Measurements from ENCODE around the gene PLA2G12B. TPM values are rescaled to one million over a fixed set of nuclear protein-coding genes. Genes with fewer than 3 reads are reported as not detected.

Gene PLA2G12B
- total RNA-seq, 2 donors from 2014 or later, result not detected

GRCh38 chr10:72898616-72899015, 56.0 kb downstream of the PLA2G12B start:
- no peak overlapping the region for H3K4me3 ChIP-seq
- no peaks in the 10 kb centered on the region for H3K9me3 ChIP-seq
- DNase-seq (ENCODE audit: low spot score), result no peak
- TF ChIP-seq, protein P1, sequence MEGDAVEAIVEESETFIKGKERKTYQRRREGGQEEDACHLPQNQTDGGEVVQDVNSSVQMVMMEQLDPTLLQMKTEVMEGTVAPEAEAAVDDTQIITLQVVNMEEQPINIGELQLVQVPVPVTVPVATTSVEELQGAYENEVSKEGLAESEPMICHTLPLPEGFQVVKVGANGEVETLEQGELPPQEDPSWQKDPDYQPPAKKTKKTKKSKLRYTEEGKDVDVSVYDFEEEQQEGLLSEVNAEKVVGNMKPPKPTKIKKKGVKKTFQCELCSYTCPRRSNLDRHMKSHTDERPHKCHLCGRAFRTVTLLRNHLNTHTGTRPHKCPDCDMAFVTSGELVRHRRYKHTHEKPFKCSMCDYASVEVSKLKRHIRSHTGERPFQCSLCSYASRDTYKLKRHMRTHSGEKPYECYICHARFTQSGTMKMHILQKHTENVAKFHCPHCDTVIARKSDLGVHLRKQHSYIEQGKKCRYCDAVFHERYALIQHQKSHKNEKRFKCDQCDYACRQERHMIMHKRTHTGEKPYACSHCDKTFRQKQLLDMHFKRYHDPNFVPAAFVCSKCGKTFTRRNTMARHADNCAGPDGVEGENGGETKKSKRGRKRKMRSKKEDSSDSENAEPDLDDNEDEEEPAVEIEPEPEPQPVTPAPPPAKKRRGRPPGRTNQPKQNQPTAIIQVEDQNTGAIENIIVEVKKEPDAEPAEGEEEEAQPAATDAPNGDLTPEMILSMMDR (IDR thresholded peaks at IDR 0.05), result no peak
- H3K4me1 ChIP-seq (ENCODE audit: control insufficient read depth in 1 of 2, low read depth in 2 of 2), result no peaks in the 10 kb centered on the region
- ATAC-seq (ENCODE audit: insufficient number of reproducible peaks, low FRiP score, low read depth), result no peak
- H3K36me3 ChIP-seq, result no peaks in the 10 kb centered on the region
- no peak overlapping the region for H3K27ac ChIP-seq
- no peaks in the 10 kb centered on the region for H3K27me3 ChIP-seq (replicated peaks; ENCODE audit: insufficient read depth)

- TF ChIP-seq, protein P1 (IDR thresholded peaks at IDR 0.05), result no peak
- Histone ChIP-seq H3K9me3 (no peaks in the 10 kb centered on the region), H3K4me1 (ENCODE audit: control insufficient read depth in 1 of 2, low read depth in 2 of 2) (no peaks in the 10 kb centered on the region), H3K27me3 (replicated peaks; ENCODE audit: insufficient read depth) (no peaks in the 10 kb centered on the region), H3K4me3 (no peak overlapping the region), H3K27ac (no peak overlapping the region), H3K36me3 (no peaks in the 10 kb centered on the region)
- no peak for ATAC-seq (ENCODE audit: insufficient number of reproducible peaks, low FRiP score, low read depth)
- no peak for DNase-seq (ENCODE audit: low spot score)
These were observed 59.3 kb downstream of the PLA2G12B start for GRCh38 chr10:72895236-72895850.

- ATAC-seq (ENCODE audit: insufficient number of reproducible peaks, low FRiP score, low read depth) (no peak), DNase-seq (ENCODE audit: low spot score) (no peak)
- Histone ChIP-seq H3K27ac (no peak within 1 kb of the TSS), H3K4me1 (ENCODE audit: control insufficient read depth in 1 of 2, low read depth in 2 of 2) (no peaks in the 10 kb centered on the region), H3K36me3 (no peaks in the 10 kb centered on the region), H3K27me3 (replicated peaks; ENCODE audit: insufficient read depth) (no peaks in the 10 kb centered on the region), H3K4me3 (no peak within 1 kb of the TSS), H3K9me3 (no peaks in the 10 kb centered on the region)
- TF ChIP-seq, protein P1 (IDR thresholded peaks at IDR 0.05), result no peak
These were observed 61.3 kb downstream of the PLA2G12B start, which contains the start of gene OIT3 for GRCh38 chr10:72893136-72893798. OIT3 (plus strand) TSS chr10:72893739; CDS start chr10:72893799, 60 bp downstream.

DNA sequence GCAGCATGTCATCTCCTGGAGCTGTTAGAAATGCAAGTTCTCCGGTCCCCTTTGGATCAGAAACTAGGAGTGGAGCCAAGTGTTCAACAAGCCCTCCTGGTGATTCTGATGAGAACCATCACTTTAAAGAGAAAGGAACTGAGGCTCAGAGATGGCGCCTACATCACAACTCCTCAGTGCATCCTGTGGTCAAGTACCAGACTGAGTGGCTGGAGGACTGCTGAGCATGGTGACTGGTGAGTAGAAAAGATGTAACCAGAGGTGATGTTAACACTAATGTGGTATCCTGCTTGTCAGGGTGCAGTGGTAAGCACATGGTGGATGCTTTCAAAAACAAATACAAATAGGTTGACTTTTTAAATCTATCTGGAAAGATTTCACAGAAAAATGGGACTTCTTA, 64.5 kb downstream of the PLA2G12B start:
- TF ChIP-seq, protein P1 (IDR thresholded peaks at IDR 0.05), result no peak
- DNase-seq (ENCODE audit: low spot score) (no peak), ATAC-seq (ENCODE audit: insufficient number of reproducible peaks, low FRiP score, low read depth) (no peak)
- Histone ChIP-seq H3K36me3 (peaks cover 15% of the 10 kb centered on the region), H3K9me3 (no peaks in the 10 kb centered on the region), H3K4me1 (ENCODE audit: control insufficient read depth in 1 of 2, low read depth in 2 of 2) (no peaks in the 10 kb centered on the region), H3K4me3 (no peak overlapping the region), H3K27me3 (replicated peaks; ENCODE audit: insufficient read depth) (no peaks in the 10 kb centered on the region), H3K27ac (no peak overlapping the region)

- H3K4me1 ChIP-seq (ENCODE audit: control insufficient read depth in 1 of 2, low read depth in 2 of 2), result no peaks in the 10 kb centered on the region
- no peak for DNase-seq (ENCODE audit: low spot score)
- H3K27ac ChIP-seq, result no peak overlapping the region
- H3K9me3 ChIP-seq, result no peaks in the 10 kb centered on the region
- ATAC-seq (ENCODE audit: insufficient number of reproducible peaks, low FRiP score, low read depth), result no peak
- TF ChIP-seq, protein P1 (IDR thresholded peaks at IDR 0.05), result no peak
- no peak overlapping the region for H3K4me3 ChIP-seq
- H3K36me3 ChIP-seq, result peaks cover 18% of the 10 kb centered on the region
- H3K27me3 ChIP-seq (replicated peaks; ENCODE audit: insufficient read depth), result no peaks in the 10 kb centered on the region
These were observed 65.2 kb downstream of the PLA2G12B start for GRCh38 chr10:72889391-72889831.

Data from thoracic aorta (tissue), 2 donors.